GM19468 (cell line): Measurements from ENCODE around the gene SMIM38.

ENCODE experiments used
- ATAC-seq: cut with Tn5 transposase; IDR thresholded peaks from one replicate; pipeline ENCODE4 v1.9.1; 2021; ENCODE audit warnings: mild to moderate bottlenecking, moderate library complexity, moderate number of reproducible peaks; ENCODE audit not compliant: unreplicated experiment; ENCODE audit errors: extremely low read depth

The SMIM38 gene

GRCh38 chr11:69199583-69200315, 44.0 kb downstream of the SMIM38 start:
- no peak for ATAC-seq

- ATAC-seq: no peak
Observed at GRCh38 chr11:69200331-69201065, 44.8 kb downstream of the SMIM38 start.

GRCh38 chr11:69201066-69201365, 45.3 kb downstream of the SMIM38 start:
- ATAC-seq: no peak

GRCh38 chr11:69201764-69202370, 46.1 kb downstream of the SMIM38 start:
- ATAC-seq: no peak

GRCh38 chr11:69202511-69203221, 46.9 kb downstream of the SMIM38 start:
- no peak for ATAC-seq

GRCh38 chr11:69203381-69203780, 47.6 kb downstream of the SMIM38 start:
- ATAC-seq: no peak

- ATAC-seq: no peak
Observed at GRCh38 chr11:69203901-69204245, 48.1 kb downstream of the SMIM38 start.

GRCh38 chr11:69204246-69204940, 48.7 kb downstream of the SMIM38 start:
- no peak for ATAC-seq

GRCh38 chr11:69204941-69205742, 49.4 kb downstream of the SMIM38 start:
- ATAC-seq: no peak
